ENCODE data around the gene GNAT2. TPM values are rescaled to one million over a fixed set of nuclear protein-coding genes. Genes with fewer than 3 reads are reported as not detected.

Gene GNAT2
- total RNA-seq, 4 donors from 2014 or later = not detected

DNA sequence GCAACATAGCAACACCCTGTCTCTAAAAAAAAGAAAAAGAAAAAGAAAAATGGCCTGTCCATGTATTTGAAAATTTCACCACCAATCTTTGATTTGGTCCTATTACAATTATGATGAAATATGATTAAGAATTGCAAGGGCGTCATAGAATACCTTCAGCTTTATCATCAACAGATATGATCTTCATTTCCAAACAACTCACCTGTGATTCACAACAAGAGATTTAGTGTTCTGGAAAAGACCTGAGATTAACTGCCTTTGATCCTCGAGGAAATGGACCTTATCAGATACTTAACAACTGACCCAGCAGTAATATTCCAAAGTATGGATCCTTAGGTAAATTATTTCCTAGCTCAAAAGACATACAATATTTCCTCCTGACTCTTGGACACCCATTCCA is 33.0 kb upstream of the GNAT2 start:
- Histone ChIP-seq H3K9me3 (no peaks in the 10 kb centered on the region), H3K36me3 (no peaks in the 10 kb centered on the region), H3K4me1 (peaks cover 0 to 27% (median 11%) of the 10 kb centered on the region in 3 donors), H3K27ac (no peak overlapping the region), H3K27me3 (no peaks in the 10 kb centered on the region), H3K4me3 (no peak overlapping the region)
- 77 to 81% methylated on average over 2 of the region's 2 CpGs for WGBS, 2 donors (ENCODE audit: low coverage in 1 of 2)
- TF ChIP-seq EP300 (IDR thresholded peaks at IDR 0.05) (no peak), POLR2A (IDR thresholded peaks at IDR 0.05) (no peak), POLR2AphosphoS5 (IDR thresholded peaks at IDR 0.05) (no peak)
- TF ChIP-seq, protein P1, sequence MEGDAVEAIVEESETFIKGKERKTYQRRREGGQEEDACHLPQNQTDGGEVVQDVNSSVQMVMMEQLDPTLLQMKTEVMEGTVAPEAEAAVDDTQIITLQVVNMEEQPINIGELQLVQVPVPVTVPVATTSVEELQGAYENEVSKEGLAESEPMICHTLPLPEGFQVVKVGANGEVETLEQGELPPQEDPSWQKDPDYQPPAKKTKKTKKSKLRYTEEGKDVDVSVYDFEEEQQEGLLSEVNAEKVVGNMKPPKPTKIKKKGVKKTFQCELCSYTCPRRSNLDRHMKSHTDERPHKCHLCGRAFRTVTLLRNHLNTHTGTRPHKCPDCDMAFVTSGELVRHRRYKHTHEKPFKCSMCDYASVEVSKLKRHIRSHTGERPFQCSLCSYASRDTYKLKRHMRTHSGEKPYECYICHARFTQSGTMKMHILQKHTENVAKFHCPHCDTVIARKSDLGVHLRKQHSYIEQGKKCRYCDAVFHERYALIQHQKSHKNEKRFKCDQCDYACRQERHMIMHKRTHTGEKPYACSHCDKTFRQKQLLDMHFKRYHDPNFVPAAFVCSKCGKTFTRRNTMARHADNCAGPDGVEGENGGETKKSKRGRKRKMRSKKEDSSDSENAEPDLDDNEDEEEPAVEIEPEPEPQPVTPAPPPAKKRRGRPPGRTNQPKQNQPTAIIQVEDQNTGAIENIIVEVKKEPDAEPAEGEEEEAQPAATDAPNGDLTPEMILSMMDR (IDR thresholded peaks at IDR 0.05) = no peak
- ATAC-seq = no peak

DNA sequence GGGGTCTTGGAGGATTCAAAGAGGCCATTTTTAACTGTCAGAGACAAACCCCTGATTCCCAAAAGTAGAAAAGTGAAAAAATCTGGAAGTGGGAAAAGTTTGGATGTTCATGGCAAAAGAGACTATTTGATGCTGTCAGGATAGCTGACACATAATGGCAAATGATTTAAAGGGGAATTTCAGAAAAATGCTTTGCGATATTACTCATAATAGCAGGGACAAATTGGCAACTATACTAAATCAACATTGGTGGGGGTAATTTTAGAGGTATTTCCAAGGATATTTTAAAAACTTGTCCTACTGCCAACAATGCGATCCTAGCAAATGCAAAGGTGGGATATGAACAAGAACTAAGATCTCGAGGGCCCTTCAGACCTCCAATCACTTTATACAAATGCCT is 31.2 kb upstream of the GNAT2 start:
- no peak overlapping the region for H3K27ac ChIP-seq
- 71 to 78% methylated on average over 3 of the region's 3 CpGs for WGBS, 2 donors (ENCODE audit: low coverage in 1 of 2)
- no peak overlapping the region for H3K4me3 ChIP-seq
- TF ChIP-seq POLR2A (IDR thresholded peaks at IDR 0.05) (no peak), POLR2AphosphoS5 (IDR thresholded peaks at IDR 0.05) (no peak), EP300 (IDR thresholded peaks at IDR 0.05) (no peak)
- TF ChIP-seq, protein P1 (IDR thresholded peaks at IDR 0.05) = no peak
- no peaks in the 10 kb centered on the region for H3K9me3 ChIP-seq
- H3K36me3 ChIP-seq = no peaks in the 10 kb centered on the region
- no peaks in the 10 kb centered on the region for H3K27me3 ChIP-seq
- no peak for ATAC-seq
- peaks cover 0 to 15% (median 7%) of the 10 kb centered on the region in 3 donors for H3K4me1 ChIP-seq

DNA sequence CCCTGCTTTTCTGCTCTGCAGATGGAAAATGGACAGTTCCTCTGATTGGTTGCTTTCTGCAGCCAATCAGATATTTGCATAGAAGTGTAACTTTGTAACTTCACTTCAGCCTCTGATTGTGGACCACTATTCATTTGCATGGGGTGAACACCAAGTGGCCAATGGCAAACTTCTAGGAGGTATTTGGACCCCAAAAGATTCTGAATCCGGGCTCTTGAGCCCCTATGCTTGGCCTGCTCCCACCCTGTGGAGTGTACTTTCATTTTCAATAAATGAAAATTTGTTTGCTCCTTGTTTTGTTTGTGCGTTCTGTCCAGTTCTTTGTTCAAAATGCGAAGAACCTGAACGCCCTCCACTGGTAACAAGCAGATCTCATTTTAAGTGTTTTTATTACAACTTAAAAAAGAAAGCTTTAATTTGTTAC is 30.1 kb upstream of the GNAT2 start:
- Histone ChIP-seq H3K4me1 (peaks cover 0 to 4% (median 0%) of the 10 kb centered on the region in 3 donors), H3K4me3 (peak overlapping the region in 1 of 2 donors; percentile 30), H3K27me3 (no peaks in the 10 kb centered on the region), H3K9me3 (no peaks in the 10 kb centered on the region), H3K27ac (no peak overlapping the region), H3K36me3 (no peaks in the 10 kb centered on the region)
- ATAC-seq = no peak
- WGBS, 2 donors (ENCODE audit: low coverage in 1 of 2) = 30 to 71% methylated on average over 4 of the region's 4 CpGs
- no peak for TF ChIP-seq POLR2AphosphoS5 (IDR thresholded peaks at IDR 0.05)
- TF ChIP-seq, protein P1 (IDR thresholded peaks at IDR 0.05) = peak in 3 of 4 experiments; percentile 30 to 39 (median 31)

DNA sequence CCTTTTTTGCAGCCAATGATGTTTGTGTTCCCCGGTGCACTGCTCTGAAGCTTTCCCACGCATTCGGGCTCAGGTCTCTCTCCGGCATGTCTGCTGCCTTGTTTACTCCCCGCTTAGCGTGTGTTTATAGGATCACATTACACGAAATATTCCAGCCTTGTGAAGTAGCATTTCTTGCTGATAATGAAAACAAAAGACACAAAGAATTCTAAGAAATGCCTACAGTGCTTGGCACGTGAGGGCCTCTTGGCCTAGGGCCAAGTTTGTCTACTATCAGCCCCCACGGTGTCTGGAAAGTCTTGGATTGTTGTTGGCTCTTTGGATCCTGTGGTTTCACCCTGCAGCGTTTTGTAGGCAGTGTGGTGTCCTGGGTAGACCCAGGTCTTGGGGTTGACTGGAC is 25.3 kb upstream of the GNAT2 start:
- no peak for ATAC-seq
- H3K4me3 ChIP-seq = no peak overlapping the region
- H3K9me3 ChIP-seq = no peaks in the 10 kb centered on the region
- no peaks in the 10 kb centered on the region for H3K36me3 ChIP-seq
- no peak overlapping the region for H3K27ac ChIP-seq
- H3K27me3 ChIP-seq = no peaks in the 10 kb centered on the region
- peaks cover 0 to 17% (median 7%) of the 10 kb centered on the region in 3 donors for H3K4me1 ChIP-seq
- WGBS, 2 donors (ENCODE audit: low coverage in 1 of 2) = no CpG with 5 or more reads among the region's 10 CpGs
- TF ChIP-seq POLR2AphosphoS5 (IDR thresholded peaks at IDR 0.05) (no peak), POLR2A (IDR thresholded peaks at IDR 0.05) (no peak), EP300 (IDR thresholded peaks at IDR 0.05) (no peak)

DNA sequence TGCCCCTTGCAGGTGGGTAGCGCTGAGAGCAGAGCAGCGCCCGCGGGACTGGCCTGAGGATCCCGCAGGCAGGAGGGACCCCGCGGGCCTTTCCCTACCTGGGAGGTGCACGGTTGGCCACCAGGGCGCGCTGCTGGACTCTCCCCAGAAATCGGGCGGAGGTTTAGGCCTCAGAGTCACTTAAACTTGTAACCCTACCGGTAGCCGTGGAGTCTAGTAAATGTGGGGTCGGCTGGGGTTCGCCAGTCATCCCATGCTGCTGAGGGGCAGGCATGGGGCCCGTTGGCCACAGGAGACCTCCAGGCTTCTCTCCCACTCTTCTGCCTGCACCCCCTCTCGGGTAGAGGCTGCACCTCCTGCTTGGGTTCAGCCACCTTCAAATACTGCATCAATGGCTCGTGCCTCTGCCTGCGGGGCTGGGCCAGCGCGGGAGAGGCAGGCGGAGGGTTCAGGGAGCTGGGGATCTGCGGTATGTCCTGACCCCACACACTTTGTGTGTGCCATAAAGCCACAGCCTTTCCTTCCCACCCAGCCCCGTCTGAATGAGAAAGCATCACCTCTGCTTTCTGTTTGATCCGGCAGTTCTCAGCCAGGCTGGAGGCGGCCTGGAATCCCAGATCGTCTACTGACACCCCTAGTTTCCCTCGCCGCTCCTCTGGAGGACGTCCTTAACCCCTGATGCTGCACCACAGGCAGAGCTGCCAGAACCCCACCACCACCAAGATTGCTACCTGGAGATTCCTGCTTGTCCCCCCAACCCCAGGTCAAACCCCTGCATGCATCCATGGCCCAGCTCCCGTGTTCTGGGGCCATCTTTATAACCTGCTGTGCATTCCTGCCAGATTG is 24.2 kb upstream of the GNAT2 start:
- TF ChIP-seq EP300 (IDR thresholded peaks at IDR 0.05) (no peak), POLR2A (IDR thresholded peaks at IDR 0.05) (no peak), POLR2AphosphoS5 (IDR thresholded peaks at IDR 0.05) (peak; percentile 11)
- TF ChIP-seq, protein P1 (IDR thresholded peaks at IDR 0.05) = peak; percentile 80 to 95 (median 84)
- Histone ChIP-seq H3K4me1 (peaks cover 0 to 17% (median 7%) of the 10 kb centered on the region in 3 donors), H3K27me3 (no peaks in the 10 kb centered on the region), H3K4me3 (no peak overlapping the region), H3K36me3 (no peaks in the 10 kb centered on the region), H3K9me3 (no peaks in the 10 kb centered on the region), H3K27ac (no peak overlapping the region)
- 4 to 59% methylated on average over 5 to 10 of the region's 32 CpGs for WGBS, 2 donors (ENCODE audit: low coverage in 1 of 2)
- ATAC-seq = peak; percentile 88

Data from gastroesophageal sphincter (tissue), 4 donors.